Activated CD4-positive, alpha-beta memory T cell treated with anti-CD3 and anti-CD28 coated beads, Interleukin-2, amount 10 ng/mL, durations not matched to agents 7 days and 5 days (primary cell): ENCODE data around the gene TSPEAR. TPM values are rescaled to one million over a fixed set of nuclear protein-coding genes. Genes with fewer than 3 reads are reported as not detected.
"Not testable (repeated sequence)": the region's sequence is repeated elsewhere in the genome, so short reads cannot be mapped to it uniquely, and the experiment has no call there.

Experiments
- CTCF ChIA-PET: fragments of 350-600 bp; sonication (Branson Sonifier 250); formaldehyde crosslinking; loops from one replicate; lab custom pipeline; 2021; ENCODE audit warnings: antibody characterized with exemption, inconsistent platforms; lab: Charles Lee
- POLR2A ChIA-PET: fragments of 350-600 bp; sonication (Branson Sonifier 250); formaldehyde crosslinking; loops from one replicate; lab custom pipeline; 2021; ENCODE audit warnings: antibody characterized with exemption; lab: Charles Lee
- DNase-seq: peaks from one replicate; pipeline ENCODE4 v3.0.0-alpha.2; 2020
- H3K27ac Mint-ChIP-seq: one replicate; pipeline ENCODE4 v1.8.0; 2021; ENCODE audit warnings: mild to moderate bottlenecking, mixed read lengths
- H3K27me3 Mint-ChIP-seq: one replicate; pipeline ENCODE4 v1.8.0; 2021; ENCODE audit warnings: mixed read lengths
- H3K36me3 Mint-ChIP-seq: one replicate; pipeline ENCODE4 v1.8.0; 2021; ENCODE audit warnings: low read depth, mixed read lengths
- H3K4me1 Mint-ChIP-seq: one replicate; pipeline ENCODE4 v1.8.0; 2021; ENCODE audit warnings: mixed read lengths
- H3K4me3 Mint-ChIP-seq: one replicate; pipeline ENCODE4 v1.8.0; 2021; ENCODE audit warnings: mild to moderate bottlenecking, mixed read lengths
- H3K9me3 Mint-ChIP-seq: one replicate; pipeline ENCODE4 v1.8.0; 2021; ENCODE audit warnings: mixed read lengths
- total RNA-seq, 2 experiments: library from RNA; stranded (reverse); gene quantifications; one replicate each; pipeline ENCODE4 v1.2.3, GENCODE V29; 2021

The TSPEAR gene
- total RNA-seq, 2 experiments from 2014 or later, result not detected

- peaks cover 26% of the 10 kb centered on the region for H3K36me3 Mint-ChIP-seq
- no peak overlapping the region for H3K27ac Mint-ChIP-seq
- H3K4me3 Mint-ChIP-seq, result no peak overlapping the region
- no peak for DNase-seq
- POLR2A ChIA-PET, result no interaction called here
- H3K4me1 Mint-ChIP-seq, result peaks cover 28% of the 10 kb centered on the region
- CTCF ChIA-PET, result interaction anchor here (0.5 to 0.6 kb wide), 2 partner anchors 102 to 344 kb away, joined by 3 to 10 read pairs; no protein-coding TSS in a partner anchor
- no peaks in the 10 kb centered on the region for H3K27me3 Mint-ChIP-seq
- peaks cover 35% of the 10 kb centered on the region for H3K9me3 Mint-ChIP-seq
Observed at GRCh38 chr21:44614961-44615391, 96.4 kb downstream of the TSPEAR start.

DNA sequence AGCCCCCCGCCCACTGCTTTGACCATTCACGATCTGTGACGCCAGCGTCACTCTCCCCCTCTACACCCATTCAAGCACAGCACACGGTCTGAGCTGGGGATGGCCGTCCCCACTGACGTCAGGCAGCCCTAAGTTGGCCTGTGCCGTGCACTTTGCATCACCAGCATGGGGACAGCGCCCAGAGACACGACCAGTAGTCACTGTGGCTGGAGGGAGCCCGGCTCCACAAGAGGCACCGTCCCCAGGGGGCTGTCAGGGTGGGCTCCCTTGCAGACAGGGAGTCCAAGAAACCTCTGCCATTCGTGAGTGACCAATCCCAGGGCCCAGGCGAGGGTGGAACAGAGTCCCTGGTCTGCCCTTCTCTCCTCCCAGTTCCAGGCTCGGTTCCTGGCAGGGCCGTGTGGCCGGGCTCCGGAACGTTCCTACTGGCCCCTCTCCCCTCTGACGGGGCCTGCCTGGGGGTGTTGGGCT, 97.2 kb downstream of the TSPEAR start:
- Mint-ChIP-seq H3K4me1 (peaks cover 20% of the 10 kb centered on the region), H3K36me3 (peaks cover 21% of the 10 kb centered on the region), H3K27ac (no peak overlapping the region), H3K27me3 (peaks cover 5% of the 10 kb centered on the region), H3K9me3 (peaks cover 35% of the 10 kb centered on the region), H3K4me3 (no peak overlapping the region)
- DNase-seq, result no peak
- POLR2A ChIA-PET, result no interaction called here
- CTCF ChIA-PET, result no interaction called here

- Mint-ChIP-seq H3K27ac (no peak overlapping the region), H3K36me3 (peaks cover 17% of the 10 kb centered on the region), H3K27me3 (peaks cover 8% of the 10 kb centered on the region), H3K4me3 (no peak overlapping the region), H3K9me3 (peaks cover 34% of the 10 kb centered on the region), H3K4me1 (peaks cover 14% of the 10 kb centered on the region)
- CTCF ChIA-PET, result no interaction called here
- POLR2A ChIA-PET, result no interaction called here
- no peak for DNase-seq
Observed at GRCh38 chr21:44613386-44614155, 97.8 kb downstream of the TSPEAR start.

GRCh38 chr21:44612669-44613229, 98.6 kb downstream of the TSPEAR start:
- ChIA-PET CTCF (no interaction called here), POLR2A (no interaction called here)
- H3K4me3 Mint-ChIP-seq, result no peak overlapping the region
- H3K27me3 Mint-ChIP-seq, result peaks cover 8% of the 10 kb centered on the region
- no peak for DNase-seq
- H3K27ac Mint-ChIP-seq, result no peak overlapping the region
- peaks cover 13% of the 10 kb centered on the region for H3K36me3 Mint-ChIP-seq
- peaks cover 8% of the 10 kb centered on the region for H3K4me1 Mint-ChIP-seq
- H3K9me3 Mint-ChIP-seq, result peaks cover 32% of the 10 kb centered on the region

- no peak within 1 kb of the TSS for H3K4me3 Mint-ChIP-seq
- H3K4me1 Mint-ChIP-seq, result peaks cover 8% of the 10 kb centered on the region
- no peak within 1 kb of the TSS for H3K27ac Mint-ChIP-seq
- peaks cover 8% of the 10 kb centered on the region for H3K27me3 Mint-ChIP-seq
- peaks cover 10% of the 10 kb centered on the region for H3K36me3 Mint-ChIP-seq
- POLR2A ChIA-PET, result no interaction called here
- DNase-seq, result no peak
- CTCF ChIA-PET, result no interaction called here
- H3K9me3 Mint-ChIP-seq, result peaks cover 32% of the 10 kb centered on the region
Observed at GRCh38 chr21:44612029-44612486, 99.3 kb downstream of the TSPEAR start, which contains the start of gene KRTAP10-8. Gene KRTAP10-8, plus strand, starts transcription at chr21:44612079. Its CDS starts 22 bp downstream, at chr21:44612101.

DNA sequence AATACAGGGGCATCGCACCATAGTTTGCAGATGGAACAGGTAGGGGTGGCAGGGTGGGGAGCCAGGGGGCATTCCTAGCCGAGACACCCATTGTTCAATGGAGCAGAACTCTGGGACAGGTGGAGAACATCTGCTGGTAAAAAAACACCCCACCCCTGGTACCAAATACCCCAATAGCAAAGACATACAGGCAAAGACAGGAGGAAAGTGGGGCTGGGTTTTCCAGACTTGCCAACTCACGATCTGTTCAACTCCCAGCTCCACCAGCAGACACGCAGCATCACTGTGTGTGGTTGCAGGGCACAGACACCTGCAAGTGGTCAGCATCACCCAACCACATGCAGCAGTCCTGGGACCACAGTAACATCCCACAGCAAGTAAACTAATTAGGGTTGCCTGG, 99.8 kb downstream of the TSPEAR start:
- POLR2A ChIA-PET, result no interaction called here
- Mint-ChIP-seq H3K27me3 (peaks cover 9% of the 10 kb centered on the region), H3K36me3 (peaks cover 10% of the 10 kb centered on the region), H3K9me3 (peaks cover 34% of the 10 kb centered on the region), H3K4me1 (peaks cover 6% of the 10 kb centered on the region), H3K27ac (no peak overlapping the region), H3K4me3 (no peak overlapping the region)
- no peak for DNase-seq
- CTCF ChIA-PET, result no interaction called here

GRCh38 chr21:44610157-44610843, 101.1 kb downstream of the TSPEAR start:
- H3K27ac Mint-ChIP-seq, H3K4me3 Mint-ChIP-seq, CTCF ChIA-PET, DNase-seq, H3K4me1 Mint-ChIP-seq: not testable (repeated sequence)
- Mint-ChIP-seq H3K27me3 (peaks cover 18% of the 10 kb centered on the region), H3K9me3 (peaks cover 36% of the 10 kb centered on the region), H3K36me3 (peaks cover 10% of the 10 kb centered on the region)
- POLR2A ChIA-PET, result interaction anchor here (1.8 kb wide), 1 partner anchor 9 kb away, joined by 4 read pairs; no protein-coding TSS in a partner anchor

DNA sequence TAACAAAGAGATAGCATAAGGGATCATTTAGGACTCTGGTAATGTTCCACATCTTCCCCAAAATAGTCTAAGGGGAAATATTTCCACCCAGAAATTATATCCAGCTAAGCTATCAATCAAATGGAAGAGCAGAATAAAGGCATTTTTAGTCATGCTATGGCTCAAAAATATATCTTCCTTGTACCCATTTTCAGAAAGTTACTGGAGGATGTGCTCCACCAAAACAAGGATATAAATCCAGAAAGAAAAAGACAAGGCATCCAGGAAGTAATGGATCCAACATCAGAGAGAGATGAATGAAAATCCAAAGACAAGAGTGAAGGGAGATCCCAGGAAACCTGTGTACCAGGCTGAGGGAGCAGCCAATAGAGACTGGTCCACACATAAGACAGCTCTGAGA, 102.2 kb downstream of the TSPEAR start:
- DNase-seq, result no peak
- Mint-ChIP-seq H3K9me3 (peaks cover 36% of the 10 kb centered on the region), H3K4me3 (no peak overlapping the region), H3K36me3 (peaks cover 10% of the 10 kb centered on the region), H3K27me3 (peaks cover 29% of the 10 kb centered on the region), H3K27ac (no peak overlapping the region), H3K4me1 (no peaks in the 10 kb centered on the region)
- POLR2A ChIA-PET, result interaction anchor here (1.8 kb wide), 1 partner anchor 10 kb away, joined by 4 read pairs; no protein-coding TSS in a partner anchor
- CTCF ChIA-PET, result no interaction called here

GRCh38 chr21:44606495-44606894, 104.9 kb downstream of the TSPEAR start:
- ChIA-PET CTCF (no interaction called here), POLR2A (no interaction called here)
- H3K4me3 Mint-ChIP-seq, result no peak overlapping the region
- peaks cover 10% of the 10 kb centered on the region for H3K36me3 Mint-ChIP-seq
- no peak for DNase-seq
- H3K9me3 Mint-ChIP-seq, result peaks cover 28% of the 10 kb centered on the region
- H3K27ac Mint-ChIP-seq, result no peak overlapping the region
- peaks cover 29% of the 10 kb centered on the region for H3K27me3 Mint-ChIP-seq
- no peaks in the 10 kb centered on the region for H3K4me1 Mint-ChIP-seq

DNA sequence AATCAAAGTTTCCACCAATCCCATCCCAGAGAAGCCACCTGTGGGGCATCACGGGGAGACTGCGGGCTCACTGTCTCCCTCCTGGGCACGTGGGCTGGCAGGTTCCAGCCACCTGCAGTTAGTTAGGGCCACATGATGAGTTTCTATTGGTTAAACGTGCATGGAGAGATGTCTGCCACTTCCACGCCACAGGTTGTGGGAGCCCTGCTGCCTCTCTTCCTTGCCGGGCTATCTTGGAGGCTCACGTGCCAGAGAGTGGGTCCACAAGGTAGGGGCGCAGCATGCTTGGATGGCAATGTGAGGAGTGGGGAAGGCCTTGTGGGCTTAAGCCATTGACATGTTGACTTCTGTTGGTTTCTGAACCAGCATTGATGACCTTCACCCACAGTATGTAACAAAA, 107.5 kb downstream of the TSPEAR start:
- peaks cover 6% of the 10 kb centered on the region for H3K9me3 Mint-ChIP-seq
- H3K4me3 Mint-ChIP-seq, result no peak overlapping the region
- H3K36me3 Mint-ChIP-seq, result peaks cover 1% of the 10 kb centered on the region
- no peak overlapping the region for H3K27ac Mint-ChIP-seq
- no peaks in the 10 kb centered on the region for H3K4me1 Mint-ChIP-seq
- ChIA-PET POLR2A (no interaction called here), CTCF (no interaction called here)
- H3K27me3 Mint-ChIP-seq, result peaks cover 22% of the 10 kb centered on the region
- DNase-seq, result no peak

- no peaks in the 10 kb centered on the region for H3K4me1 Mint-ChIP-seq
- H3K9me3 Mint-ChIP-seq, result peaks cover 4% of the 10 kb centered on the region
- H3K27ac Mint-ChIP-seq, result no peak overlapping the region
- H3K4me3 Mint-ChIP-seq, result no peak overlapping the region
- ChIA-PET POLR2A (no interaction called here), CTCF (no interaction called here)
- DNase-seq, result no peak
- H3K36me3 Mint-ChIP-seq, result no peaks in the 10 kb centered on the region
- H3K27me3 Mint-ChIP-seq, result peaks cover 24% of the 10 kb centered on the region
Observed at GRCh38 chr21:44603109-44603875, 108.1 kb downstream of the TSPEAR start.

GRCh38 chr21:44602463-44602850, 108.9 kb downstream of the TSPEAR start:
- H3K9me3 Mint-ChIP-seq, result peaks cover 4% of the 10 kb centered on the region
- no peak for DNase-seq
- ChIA-PET POLR2A (no interaction called here), CTCF (no interaction called here)
- no peak overlapping the region for H3K27ac Mint-ChIP-seq
- H3K27me3 Mint-ChIP-seq, result peaks cover 31% of the 10 kb centered on the region
- no peaks in the 10 kb centered on the region for H3K4me1 Mint-ChIP-seq
- H3K4me3 Mint-ChIP-seq, result no peak overlapping the region
- H3K36me3 Mint-ChIP-seq, result no peaks in the 10 kb centered on the region
